HG03135 (cell line): Measurements from ENCODE around the gene HOXC6.
"Not testable (repeated sequence)": the region's sequence is repeated elsewhere in the genome, so short reads cannot be mapped to it uniquely, and the experiment has no call there.

Source experiments
- ATAC-seq: cut with Tn5 transposase; IDR thresholded peaks from one replicate; pipeline ENCODE4 v1.9.1; 2021; ENCODE audit warnings: mild to moderate bottlenecking, moderate library complexity; ENCODE audit not compliant: unreplicated experiment

HOXC6 gene

GRCh38 chr12:54079115-54079514 is 50.9 kb downstream of the HOXC6 start:
- not testable (repeated sequence) for ATAC-seq
